NCI-H2107 (cell line): ENCODE data around the gene RNF146.
"Not testable (repeated sequence)": the region's sequence is repeated elsewhere in the genome, so short reads cannot be mapped to it uniquely, and the experiment has no call there.

Experiments used
- DNase-seq: peaks from one replicate; lab custom pipeline; 2025; lab: John Stamatoyannopoulos, UW

The RNF146 gene

GRCh38 chr6:127282184-127282583 lies 15.5 kb downstream of the RNF146 start:
- no peak for DNase-seq

GRCh38 chr6:127288705-127289104 lies 22.0 kb downstream of the RNF146 start:
- DNase-seq = no peak

- no peak for DNase-seq
Measured at GRCh38 chr6:127289934-127290333, 23.3 kb downstream of the RNF146 start.

- DNase-seq = no peak
Measured at GRCh38 chr6:127290391-127291265, 24.0 kb downstream of the RNF146 start.

- no peak for DNase-seq
Measured at GRCh38 chr6:127291495-127291894, 24.8 kb downstream of the RNF146 start.

- no peak for DNase-seq
Measured at GRCh38 chr6:127297502-127298070, 30.9 kb downstream of the RNF146 start.

GRCh38 chr6:127298475-127298874 lies 31.8 kb downstream of the RNF146 start:
- DNase-seq = no peak

GRCh38 chr6:127299522-127300240 lies 33.0 kb downstream of the RNF146 start:
- no peak for DNase-seq

GRCh38 chr6:127300411-127300810 lies 33.7 kb downstream of the RNF146 start:
- DNase-seq = no peak

GRCh38 chr6:127301199-127301700 lies 34.6 kb downstream of the RNF146 start:
- DNase-seq = no peak

GRCh38 chr6:127302728-127303660 lies 36.3 kb downstream of the RNF146 start:
- no peak for DNase-seq

- DNase-seq = no peak
Measured at GRCh38 chr6:127303917-127304316, 37.3 kb downstream of the RNF146 start.

- DNase-seq = no peak
Measured at GRCh38 chr6:127305741-127306140, 39.1 kb downstream of the RNF146 start.

GRCh38 chr6:127317388-127318128 lies 50.9 kb downstream of the RNF146 start:
- DNase-seq = no peak

GRCh38 chr6:127319686-127320085 lies 53.0 kb downstream of the RNF146 start:
- no peak for DNase-seq

GRCh38 chr6:127328043-127328609 lies 61.5 kb downstream of the RNF146 start:
- DNase-seq = no peak

- DNase-seq = not testable (repeated sequence)
Measured at GRCh38 chr6:127331256-127331655, 64.6 kb downstream of the RNF146 start.

GRCh38 chr6:127332383-127332961 lies 65.8 kb downstream of the RNF146 start:
- DNase-seq = no peak
